Astrocyte of the hippocampus (primary cell): ENCODE measurements around the gene KLHDC4.

Source experiments
- DNase-seq: peaks from one replicate; pipeline ENCODE4 v3.0.0; 2011; ENCODE audit warnings: low read depth, low spot score

The KLHDC4 gene

DNA sequence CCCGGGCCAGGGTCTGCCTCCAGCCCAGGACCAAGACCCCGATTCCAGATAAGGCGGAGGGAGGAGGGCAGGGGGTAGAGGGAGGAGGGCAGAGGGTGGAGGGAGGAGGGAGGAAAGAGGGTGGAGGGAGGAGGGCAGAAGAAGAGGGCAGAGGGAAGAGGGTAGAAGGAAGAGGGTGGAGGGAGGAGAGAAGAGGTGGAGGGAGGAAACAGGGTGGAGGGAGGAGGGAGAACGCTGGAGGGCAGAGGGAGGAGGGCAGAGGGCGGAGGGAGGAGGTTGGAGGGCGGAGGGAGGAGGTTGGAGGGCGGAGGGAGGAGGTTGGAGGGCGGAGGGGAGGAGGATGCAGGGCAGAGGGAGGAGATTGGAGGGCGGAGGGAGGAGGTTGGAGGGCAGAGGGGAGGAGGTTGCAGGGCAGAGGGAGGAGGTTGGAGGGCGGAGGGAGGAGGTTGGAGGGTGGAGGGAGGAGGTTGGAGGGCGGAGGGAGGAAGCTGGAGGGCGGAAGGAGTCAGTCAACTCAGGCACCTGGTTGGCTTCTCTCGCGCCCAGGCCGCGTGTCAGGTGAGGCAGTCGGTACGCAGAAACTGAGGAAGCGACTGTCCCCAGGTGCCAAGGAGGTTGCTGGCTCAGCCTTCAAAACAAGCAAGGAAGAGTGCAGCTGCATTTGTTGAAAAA lies 65.2 kb downstream of the KLHDC4 start:
- DNase-seq, result no peak

DNA sequence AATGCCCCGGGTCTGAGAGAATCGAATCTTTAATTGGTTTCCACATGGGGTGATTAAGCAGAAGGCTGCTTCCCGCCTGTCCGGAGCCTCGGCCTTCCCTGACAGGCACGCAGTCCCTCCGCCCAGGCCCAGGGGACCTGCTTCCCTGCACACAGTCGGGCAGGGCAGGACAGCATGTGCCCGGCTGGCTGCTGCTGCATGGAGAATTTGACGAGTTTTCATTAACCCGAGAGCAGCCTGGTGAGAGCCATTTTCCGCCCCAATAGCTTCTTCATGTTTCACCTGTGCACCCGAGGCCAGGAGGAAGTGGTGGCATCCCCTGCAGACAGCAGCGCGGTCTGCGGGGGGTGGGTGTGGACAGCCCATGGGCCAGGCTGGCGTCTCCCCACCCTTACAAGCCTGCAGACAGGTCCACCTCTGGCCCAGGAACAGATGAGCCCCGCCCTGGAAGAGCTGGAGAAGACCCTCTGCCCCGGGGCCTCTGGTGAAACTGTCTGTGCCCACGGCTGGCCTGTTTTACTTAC lies 67.0 kb downstream of the KLHDC4 start:
- no peak for DNase-seq

DNA sequence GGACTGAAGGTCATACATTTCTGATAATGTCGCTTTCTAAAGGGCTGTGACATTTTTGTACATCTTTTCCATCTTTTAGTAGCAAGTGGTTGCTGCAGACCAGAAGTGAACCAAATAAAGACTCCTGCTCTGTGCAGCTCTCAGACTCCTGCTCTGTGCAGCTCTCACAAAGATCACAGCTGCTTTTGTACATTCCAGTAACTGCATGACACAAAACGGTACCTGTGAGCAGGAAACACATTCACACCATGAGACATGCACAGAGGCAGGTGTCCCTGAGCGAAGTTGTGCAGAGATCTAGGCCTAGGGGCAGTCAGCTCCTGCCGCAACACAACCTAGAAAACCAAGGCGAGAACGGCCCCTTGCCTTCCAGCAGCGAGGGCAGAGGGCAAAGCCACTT lies 67.5 kb downstream of the KLHDC4 start:
- DNase-seq, result no peak

DNA sequence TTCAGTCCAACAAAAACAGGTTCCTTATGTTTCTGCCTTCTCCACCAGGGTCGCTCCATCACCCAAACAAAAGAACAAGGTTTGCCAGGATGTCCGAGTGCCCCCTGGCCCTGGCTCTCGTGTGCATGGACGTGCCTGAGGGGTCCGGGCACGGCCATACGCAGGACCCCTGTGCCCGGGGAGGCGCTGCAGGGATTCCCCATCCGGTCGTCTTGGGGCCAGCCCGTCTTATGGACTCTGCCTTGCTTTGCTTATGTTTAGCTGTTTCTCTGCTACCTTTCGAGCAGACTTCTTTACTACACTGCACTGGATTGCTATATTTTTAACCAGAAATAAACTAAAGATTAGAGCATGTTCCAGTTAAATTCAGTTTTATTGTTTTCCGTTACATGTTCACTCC lies 68.0 kb downstream of the KLHDC4 start:
- DNase-seq, result no peak

DNA sequence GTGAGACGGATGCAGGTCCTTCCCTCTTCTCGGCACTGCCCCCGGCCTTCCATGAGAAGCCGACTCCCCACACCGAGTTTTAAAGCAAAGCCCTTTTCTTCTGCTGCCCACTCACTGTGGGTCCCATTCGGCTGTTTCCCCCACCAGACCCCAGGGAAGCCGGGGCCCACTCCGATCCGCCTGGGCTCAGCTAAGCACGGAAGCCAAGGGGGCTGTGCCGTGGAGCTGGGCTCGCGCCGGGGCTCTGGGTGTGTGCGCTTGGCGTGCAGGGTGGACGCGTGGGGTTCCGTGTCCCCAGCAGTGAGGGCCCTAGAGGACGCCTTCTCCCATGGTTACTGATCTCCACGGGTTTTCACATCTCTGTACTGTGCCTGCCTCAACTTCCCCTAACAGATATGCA lies 68.5 kb downstream of the KLHDC4 start:
- DNase-seq, result no peak

DNA sequence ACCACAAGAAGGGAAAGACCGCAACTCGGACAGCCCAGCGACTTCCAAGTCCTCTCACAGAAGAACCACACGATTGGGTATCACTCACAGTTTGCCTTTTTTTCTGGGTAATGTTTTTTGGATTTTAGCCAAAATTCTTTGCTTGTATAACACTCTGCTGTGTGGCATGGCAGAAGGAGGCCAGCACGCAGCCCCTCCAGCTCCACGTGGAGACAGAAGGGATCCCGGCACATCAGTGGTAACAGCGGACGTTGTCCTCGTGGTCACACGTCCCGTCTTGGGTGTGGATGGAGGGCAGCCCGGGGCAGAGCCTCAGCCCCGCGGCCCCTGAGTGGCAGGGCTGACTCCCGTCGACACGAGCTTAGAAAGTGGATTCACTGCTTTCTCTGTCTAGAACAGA lies 69.1 kb downstream of the KLHDC4 start:
- no peak for DNase-seq

DNA sequence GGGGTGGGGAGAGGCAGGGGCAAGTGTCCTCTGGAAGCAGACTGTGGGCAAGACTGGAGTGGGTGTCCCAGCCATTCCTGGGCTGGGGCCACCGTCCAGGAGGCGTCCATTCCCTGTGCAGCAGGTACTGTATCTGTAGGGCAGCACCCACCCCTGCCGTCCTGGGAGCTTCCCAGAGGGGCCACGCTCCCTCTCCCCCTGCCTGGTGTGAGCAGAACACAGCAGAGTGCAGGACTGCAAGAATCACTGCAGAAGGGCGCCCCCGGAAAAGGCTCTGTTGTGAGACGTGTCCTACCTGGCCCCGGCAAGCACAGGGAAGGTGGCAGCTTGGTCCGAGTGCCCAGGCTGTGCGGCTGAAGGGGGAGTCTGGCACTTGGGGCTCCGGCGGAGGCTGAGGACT lies 70.3 kb downstream of the KLHDC4 start:
- DNase-seq, result no peak

DNA sequence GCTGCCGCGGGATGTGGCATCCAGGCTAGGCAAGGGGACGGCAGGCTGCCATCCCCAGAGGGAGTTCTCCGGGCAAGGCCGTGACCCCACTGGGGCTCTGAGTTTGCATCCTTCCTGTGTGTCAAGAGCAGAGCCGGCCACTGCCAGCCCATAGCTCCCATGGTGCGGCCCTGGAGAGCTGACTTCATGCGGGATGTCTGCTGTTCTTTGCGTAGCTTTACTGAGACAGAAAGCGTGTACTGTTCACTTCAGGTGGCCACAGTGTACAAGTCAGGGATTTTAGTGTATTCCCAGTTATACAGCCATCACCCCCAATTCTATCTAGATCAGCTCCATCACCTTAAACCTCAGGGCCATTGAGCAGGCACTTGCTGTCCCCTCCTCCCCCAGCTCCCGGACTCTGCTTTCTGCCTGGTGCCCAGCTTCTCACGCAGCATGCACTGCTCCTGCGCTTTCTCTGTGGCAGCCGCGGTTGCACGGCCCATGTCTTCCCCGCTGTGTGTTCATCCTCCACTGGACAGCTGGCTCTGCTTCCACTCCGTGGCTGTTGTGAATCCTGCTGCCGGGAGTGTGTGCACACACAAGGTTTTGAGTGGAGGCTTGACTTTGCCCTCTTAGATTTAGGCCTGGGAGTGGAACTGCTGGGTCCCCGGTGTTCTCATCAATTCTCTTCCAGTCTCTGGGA lies 71.2 kb downstream of the KLHDC4 start:
- no peak for DNase-seq

DNA sequence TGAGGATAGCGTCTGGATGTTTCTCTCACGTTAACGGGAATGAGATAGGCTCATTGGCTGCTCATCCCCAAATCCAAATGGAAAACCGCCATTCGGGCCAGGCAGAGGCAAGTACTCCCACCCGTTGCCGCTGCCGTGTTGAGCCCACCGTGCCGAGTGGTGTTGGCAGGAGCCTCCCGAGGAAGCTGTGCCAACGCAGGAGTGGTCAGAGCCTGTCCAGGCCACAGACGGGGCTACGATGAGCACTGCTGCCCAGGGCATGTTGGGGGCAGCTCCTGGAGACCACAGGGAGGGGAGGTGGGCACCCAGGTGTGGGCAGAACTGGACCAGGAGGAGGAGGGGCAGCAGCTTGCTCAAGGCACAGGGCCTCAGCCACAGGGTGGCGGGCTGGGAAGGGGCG lies 72.0 kb downstream of the KLHDC4 start:
- DNase-seq, result no peak

DNA sequence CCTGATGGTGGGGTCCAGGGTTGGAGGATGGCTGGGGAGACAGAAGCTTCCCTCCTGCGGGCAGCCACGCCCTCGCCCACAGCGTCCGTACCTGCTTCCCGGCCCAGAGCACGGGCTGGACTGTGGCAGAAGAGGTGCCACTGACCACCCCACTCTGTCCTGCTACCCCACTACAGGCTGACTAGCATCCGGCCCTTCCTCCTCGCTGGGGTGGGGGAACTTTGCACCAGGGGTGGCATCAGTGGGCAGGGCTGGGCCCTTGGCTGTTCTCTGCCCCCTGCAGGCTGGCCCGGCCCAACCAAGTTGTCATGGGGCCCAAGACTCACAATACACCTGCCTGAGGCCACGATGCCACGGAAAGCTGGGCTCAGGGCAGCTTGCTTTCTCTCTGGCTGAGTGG lies 73.0 kb downstream of the KLHDC4 start:
- no peak for DNase-seq

DNA sequence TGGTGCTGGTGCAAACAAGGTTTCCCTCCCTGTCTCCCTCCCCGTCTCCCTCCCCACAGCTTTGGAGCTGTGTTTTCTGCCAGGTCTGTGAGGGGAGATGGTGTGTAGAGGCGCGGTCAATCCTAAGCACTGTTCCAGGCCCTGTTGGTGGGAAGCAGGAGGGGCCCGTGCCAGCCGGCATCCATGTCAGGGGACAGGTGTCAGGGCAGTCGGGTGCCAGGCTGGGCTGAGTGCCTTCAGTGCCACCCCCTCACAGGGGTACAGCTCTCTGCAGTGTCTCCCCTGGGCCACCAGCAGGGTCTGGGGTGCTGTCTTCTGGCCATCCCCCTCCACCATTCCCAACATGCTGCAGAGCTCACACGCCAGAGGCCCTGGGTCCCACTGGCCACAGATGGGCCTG lies 73.6 kb downstream of the KLHDC4 start:
- DNase-seq, result no peak

DNA sequence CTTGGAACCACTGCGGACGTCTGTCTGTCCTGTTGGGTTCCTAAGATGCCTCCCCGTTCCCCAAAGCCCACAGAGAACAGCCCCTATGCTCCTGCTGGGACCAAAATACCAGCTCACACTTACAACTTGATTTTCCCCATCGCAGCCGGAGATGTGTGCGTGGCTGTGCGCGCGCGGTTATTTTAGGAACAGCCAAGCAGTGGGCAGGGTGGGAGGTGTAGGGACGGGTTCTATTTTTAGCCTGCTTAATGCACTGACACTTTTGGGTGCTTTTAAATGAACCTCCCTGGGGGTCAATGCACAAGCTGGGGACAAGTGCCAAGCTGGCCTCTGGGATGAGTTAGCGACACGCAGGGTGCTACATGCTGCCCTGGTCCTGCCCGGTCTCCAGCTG lies 74.1 kb downstream of the KLHDC4 start:
- no peak for DNase-seq

DNA sequence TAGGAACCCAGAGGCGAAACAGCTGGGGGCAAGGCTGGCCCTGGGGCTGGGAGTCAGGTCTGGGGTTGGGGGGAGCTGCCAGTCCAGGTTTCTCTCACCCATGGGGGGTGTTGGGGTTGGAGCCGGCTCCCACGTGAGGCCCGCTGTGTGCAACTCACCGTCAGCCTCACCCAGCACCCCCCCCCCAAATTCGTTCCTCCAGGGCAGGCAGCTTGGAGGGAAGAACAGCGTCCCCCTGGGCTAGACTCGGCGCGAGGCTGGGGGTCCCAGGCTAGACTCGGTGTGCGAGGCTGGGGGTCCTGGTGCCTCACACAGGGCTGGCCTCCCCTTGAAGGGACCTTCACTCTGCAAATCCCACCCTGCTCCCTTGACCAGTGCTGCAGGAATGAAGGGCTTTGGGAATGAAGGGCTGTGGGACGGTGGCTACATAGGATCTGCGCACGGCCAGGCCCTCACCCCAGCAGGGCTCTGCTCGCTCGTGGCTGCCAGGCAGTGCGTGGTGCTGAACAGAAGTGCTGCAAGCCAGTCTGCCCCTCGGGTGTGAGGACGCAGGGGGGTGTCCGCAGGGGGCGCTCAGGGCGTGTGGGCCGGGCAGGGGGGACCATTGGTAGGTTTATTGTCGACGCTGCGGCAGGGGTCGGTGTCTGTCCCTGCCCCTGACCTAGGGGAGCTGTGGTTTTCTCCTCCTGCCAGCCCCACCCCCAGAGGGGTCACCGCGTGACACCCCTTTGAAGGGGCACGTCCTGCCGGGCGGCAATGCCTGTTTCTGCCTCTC lies 74.7 kb downstream of the KLHDC4 start:
- DNase-seq, result no peak

DNA sequence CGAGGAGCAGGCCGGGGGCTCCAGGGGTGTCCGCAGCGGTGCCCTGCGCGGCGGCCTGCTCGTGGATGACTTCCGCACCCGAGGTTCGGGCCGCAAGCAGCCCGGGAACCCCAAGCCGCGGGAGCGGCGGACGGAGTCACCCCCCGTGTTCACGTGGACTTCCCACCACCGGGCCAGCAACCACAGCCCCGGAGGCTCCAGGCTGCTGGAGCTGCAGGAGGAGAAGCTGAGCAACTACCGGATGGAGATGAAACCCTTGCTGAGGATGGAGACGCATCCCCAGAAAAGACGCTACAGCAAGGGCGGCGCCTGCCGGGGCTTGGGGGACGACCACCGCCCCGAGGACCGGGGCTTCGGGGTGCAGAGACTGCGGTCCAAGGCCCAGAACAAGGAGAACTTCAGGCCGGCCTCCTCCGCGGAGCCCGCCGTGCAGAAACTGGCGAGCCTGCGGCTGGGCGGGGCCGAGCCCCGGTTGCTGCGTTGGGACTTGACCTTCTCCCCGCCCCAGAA lies 75.8 kb downstream of the KLHDC4 start:
- DNase-seq, result no peak

DNA sequence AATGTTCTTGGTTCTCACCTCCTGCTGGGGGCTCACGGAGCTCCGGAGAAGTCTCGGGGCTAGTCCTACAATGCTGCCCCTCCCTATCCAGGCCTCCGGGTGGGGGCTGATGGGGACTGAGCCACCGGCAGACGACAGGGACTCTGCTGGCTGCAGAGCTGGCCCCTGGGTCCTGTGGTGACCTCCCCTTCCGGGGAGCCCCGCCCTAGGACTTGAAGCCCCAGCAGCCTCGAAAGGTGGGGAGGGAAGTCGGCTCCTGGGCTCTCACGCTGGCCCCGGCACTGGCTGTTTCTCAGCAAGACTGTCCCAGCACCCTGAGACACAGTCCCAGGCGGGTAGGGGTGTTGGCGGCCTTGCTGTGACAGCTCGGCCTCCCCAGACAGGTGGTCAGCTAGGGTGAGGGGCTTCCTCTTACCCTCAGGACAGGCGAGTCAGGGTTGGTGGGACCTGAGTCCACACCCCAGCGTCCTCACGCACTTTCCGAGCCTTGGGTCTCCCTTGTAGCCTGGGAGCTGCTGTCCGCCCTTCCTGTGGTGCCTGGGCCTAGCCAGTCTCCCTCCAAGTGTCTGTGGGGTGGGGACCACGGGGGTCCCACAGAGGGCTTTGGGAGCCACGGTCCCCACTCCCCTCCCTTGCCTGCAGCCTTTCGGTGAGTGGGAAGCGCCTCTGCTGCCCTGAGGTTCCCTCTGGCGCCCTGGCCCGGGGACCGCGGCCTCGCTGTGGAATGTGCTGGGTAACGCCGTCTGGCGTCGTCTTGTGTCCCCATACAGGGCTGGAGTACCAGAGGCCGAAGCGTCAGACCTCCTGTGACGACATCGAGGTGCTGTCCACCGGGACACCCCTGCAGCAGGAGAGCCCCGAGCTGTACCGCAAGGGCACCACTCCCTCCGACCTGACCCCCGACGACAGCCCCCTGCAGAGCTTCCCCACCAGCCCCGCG lies 76.6 kb downstream of the KLHDC4 start:
- DNase-seq, result no peak

DNA sequence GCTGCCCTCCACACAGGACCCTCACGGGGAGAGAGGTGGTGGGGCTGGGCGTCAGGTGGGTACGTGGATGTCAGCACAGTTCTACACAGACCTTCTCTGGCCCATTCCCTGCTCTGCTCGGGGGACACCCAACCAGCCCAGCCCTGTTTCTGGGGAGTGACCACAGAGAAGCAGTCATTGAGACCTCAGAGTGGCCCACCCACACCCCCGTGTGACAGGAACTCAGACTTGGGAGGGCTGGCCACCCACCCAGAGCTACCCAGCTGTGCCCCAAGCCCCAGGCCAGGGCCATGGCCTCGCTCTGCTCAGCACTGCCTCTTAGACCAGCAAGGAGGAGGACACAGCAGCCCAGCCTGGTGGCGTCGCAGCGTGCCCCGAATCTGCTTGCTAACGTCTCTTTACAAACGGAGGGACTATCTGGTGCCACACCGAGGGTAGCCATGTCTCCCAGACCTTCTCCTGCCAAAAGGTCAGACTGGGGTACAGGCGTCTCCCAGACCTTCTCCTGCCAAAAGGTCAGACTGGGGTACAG lies 77.7 kb downstream of the KLHDC4 start:
- no peak for DNase-seq

DNA sequence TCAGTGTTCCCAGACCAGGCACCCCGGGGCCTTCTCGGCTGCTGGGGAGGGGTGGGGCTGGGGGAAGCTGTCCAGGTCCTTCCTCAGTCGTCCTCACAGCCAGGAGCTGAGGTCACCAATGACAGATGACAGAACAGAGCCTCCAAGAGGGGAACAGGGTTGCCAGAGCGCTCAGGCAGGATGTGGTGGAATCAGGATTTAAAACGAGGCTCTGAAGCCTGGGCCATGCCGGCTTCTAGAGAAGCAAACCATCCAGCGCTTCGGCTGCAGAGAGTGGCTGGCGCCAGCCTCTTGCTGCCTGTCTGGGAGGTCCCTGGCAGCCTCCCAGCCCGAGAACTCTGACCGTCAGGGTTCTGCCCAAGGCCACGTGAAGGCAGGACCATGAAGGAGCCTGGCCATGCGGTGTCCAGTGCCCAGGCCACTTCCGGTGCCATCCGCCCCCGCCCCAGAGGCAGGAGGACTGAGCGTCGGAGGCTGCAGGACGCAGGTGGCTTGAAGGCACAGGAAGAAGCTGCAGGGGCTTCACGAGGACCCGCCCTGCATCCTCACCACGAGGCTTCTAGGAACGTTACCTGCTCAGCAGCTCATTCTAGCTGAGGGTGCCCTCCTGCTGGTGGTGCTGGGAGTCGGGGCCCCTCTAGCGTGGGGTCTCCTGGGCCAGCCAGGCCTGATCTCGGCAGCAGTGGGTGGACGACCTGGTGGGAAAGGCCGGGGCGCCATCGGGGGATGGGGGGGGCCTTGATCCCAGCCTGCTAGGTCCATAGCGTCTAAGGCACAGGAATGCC lies 78.5 kb downstream of the KLHDC4 start:
- DNase-seq, result no peak

DNA sequence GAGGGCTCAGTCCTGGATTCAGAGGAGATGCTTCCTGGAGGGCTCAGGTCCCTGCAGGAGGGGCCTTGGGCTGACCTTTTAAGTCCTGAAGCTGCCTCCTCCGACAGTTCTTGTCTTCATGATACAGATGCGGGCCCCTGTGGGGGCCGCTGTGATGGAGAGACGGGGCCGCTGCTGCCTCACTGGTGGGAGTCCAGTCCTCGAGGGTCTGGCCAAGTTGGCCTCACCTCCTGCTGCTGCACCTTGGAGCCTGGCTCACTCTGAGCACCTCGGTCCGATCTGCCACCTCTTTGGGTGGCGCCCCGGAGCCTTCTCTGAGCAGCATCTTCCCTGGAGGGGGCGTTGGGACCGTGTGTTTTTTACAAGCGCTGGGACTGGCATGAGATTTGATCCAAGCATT lies 79.1 kb downstream of the KLHDC4 start:
- no peak for DNase-seq

DNA sequence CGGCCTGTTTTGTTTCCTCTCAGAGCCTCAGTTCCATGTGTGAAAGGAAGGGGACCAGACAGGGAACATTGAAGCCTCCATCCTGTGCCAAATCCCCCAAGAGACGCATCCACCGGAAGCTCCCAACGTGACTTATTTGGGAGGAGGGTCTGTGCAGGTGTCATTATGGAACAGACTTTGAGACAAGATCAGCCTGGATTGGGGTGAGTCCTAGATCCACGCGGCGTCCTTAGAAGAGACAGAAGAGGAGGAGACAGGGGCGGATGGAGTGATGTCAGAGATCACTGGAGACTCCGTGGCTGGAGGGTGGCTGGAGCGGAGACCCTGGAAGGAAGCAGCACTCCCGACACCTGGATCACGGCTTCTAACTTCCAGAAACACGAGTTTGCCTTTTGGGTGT lies 80.0 kb downstream of the KLHDC4 start:
- no peak for DNase-seq

DNA sequence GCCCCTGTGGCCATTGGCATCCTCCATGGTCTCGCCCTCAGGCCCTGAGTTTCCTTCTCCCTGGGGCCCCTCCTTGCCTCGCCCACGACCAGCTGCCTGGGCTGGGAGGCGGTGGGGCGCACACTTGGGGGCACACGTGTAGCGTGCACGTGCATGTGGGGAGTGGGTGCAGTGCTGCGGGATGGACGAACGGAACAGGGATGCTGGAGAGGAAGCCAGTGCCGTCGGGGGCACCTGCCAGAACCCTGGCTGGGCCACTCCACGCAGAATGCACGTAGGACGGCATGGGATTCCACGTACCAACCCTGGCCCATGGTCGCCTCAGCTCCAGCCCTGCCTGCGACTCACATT lies 80.4 kb downstream of the KLHDC4 start:
- no peak for DNase-seq
